Measurements from ENCODE around the gene POMGNT1. TPM values are rescaled to one million over a fixed set of nuclear protein-coding genes. Genes with fewer than 3 reads are reported as not detected.

Gene POMGNT1
- total and polyA plus RNA-seq, 10 of the 15 experiments (the other 5 are each of a cell fraction or from before 2014, with no cell fraction given) = 8.6 to 35.2 (median 29.5) TPM

- no peak overlapping the region for H3K9ac ChIP-seq (ENCODE audit: control insufficient read depth, insufficient read depth, low read length)
- DNase-seq (ENCODE audit: low read depth, low spot score) (no peak), ATAC-seq (no peak), FAIRE-seq (no peak)
- H3K36me3 ChIP-seq (ENCODE audit: control insufficient read depth in 2 of 2, insufficient read depth in 2 of 2, low read length in 1 of 2) = no peaks in the 10 kb centered on the region
- H2AFZ ChIP-seq (ENCODE audit: control insufficient read depth, low read depth, low read length) = peak overlapping the region; percentile 85
- H3K79me2 ChIP-seq (ENCODE audit: control insufficient read depth, insufficient read depth, low read length) = no peaks in the 10 kb centered on the region
- H3K4me3 ChIP-seq = no peak overlapping the region; the same call in 1 of the 2 replicates
- ChIA-PET POLR2A (no interaction called here), SMC1A (ENCODE audit: uncharacterized antibody, unreplicated experiment) (interaction anchor here (1.0 kb wide), 1 partner anchor 22 kb away, joined by 4 read pairs; no protein-coding TSS in a partner anchor), RAD21 (ENCODE audit: unreplicated experiment) (interaction anchor here (0.7 to 1.2 kb wide), 2 partner anchors 20 to 267 kb away, joined by 3 read pairs; no protein-coding TSS in a partner anchor), CTCF (interaction anchor here (2.2 kb wide), 1 partner anchor 20 kb away, joined by 9 read pairs; no protein-coding TSS in a partner anchor)
- no peaks in the 10 kb centered on the region for H4K20me1 ChIP-seq (ENCODE audit: control insufficient read depth, insufficient read depth)
- intact Hi-C loops (cut with micrococcal nuclease; ENCODE audit: unreplicated experiment) = no loop called here
- no peaks in the 10 kb centered on the region for H3K9me3 ChIP-seq (replicated peaks; ENCODE audit: control insufficient read depth, insufficient read depth, low read length)
- in situ Hi-C loops (cut with MboI) = no loop called here
- H3K27ac ChIP-seq (ENCODE audit: control insufficient read depth, insufficient read depth) = no peak overlapping the region
- peaks cover 3% of the 10 kb centered on the region; the same call in 1 of the 2 replicates for H3K4me1 ChIP-seq (ENCODE audit: control insufficient read depth, insufficient read depth, low read length)
- BruUV-seq (replicated peaks) = no TSS peak
- TF ChIP-seq BCLAF1 (IDR thresholded peaks at IDR 0.05) (no peak), PML (IDR thresholded peaks at IDR 0.05; ENCODE audit: low read length) (no peak), ZBED1 (IDR thresholded peaks at IDR 0.05; ENCODE audit: borderline replicate concordance) (no peak), FOS (IDR thresholded peaks at IDR 0.05; ENCODE audit: borderline replicate concordance, extremely low read depth, insufficient read length) (no peak), ATF7 (IDR thresholded peaks at IDR 0.05; ENCODE audit: low read depth) (no peak), TCF7 (IDR thresholded peaks at IDR 0.05; ENCODE audit: borderline replicate concordance) (no peak)
- no peaks in the 10 kb centered on the region for H3K27me3 ChIP-seq (replicated peaks in 1 of 2; ENCODE audit: control insufficient read depth in 2 of 2, insufficient read depth in 2 of 2, low read length in 1 of 2)
- peak overlapping the region; percentile 83; the same call in 1 of the 2 replicates for H3K4me2 ChIP-seq (ENCODE audit: control insufficient read depth, insufficient read depth)
- 70% methylated on average over 13 of the region's 14 CpGs for WGBS (ENCODE audit: insufficient coverage, insufficient replicate concordance, low lambda C conversion rate, missing lambda C conversion rate)
Measured at GRCh38 chr1:46203738-46204405, 5.6 kb upstream of the POMGNT1 start.
